SU-DHL-6 (cell line): ENCODE results near the gene EPC1.

Experiments
- EZH2phosphoT487 ChIP-seq: fragments of 200-600 bp; sonication (generic), shearing (Covaris generic); conservative IDR thresholded peaks from 2 replicates; pipeline ENCODE4 v1.6.1; 2018; ENCODE audit warnings: mild to moderate bottlenecking, antibody characterized with exemption, low read length, moderate library complexity, mixed read lengths
- TF ChIP-seq, protein P1 (sequence below): fragments of 200-600 bp; sonication (generic); IDR thresholded peaks from one replicate; pipeline ENCODE4 v1.5.1; 2017; ENCODE audit warnings: antibody characterized with exemption, mild to moderate bottlenecking, low read length, moderate library complexity; ENCODE audit not compliant: insufficient read depth, poor library complexity, severe bottlenecking

DNA sequence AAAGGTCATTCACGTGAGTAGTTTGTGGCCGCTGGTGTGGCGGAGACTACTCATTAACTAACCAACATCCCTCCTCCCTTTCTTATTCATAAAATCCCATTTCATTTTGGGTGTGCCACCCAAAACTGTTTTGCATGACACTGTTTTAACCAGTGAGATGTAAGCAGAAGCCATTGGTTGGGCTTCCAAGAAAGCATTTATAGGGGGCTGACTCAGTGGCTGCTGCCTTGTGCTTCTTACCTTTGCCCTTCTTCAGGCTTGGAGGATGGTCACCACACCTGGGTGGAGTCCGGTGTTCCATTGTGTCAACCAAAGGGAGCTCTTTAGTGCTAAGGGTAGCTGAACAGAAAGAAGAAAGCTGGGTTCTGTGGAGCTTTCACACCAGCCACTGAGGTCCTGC, 37.2 kb upstream of the EPC1 start:
- TF ChIP-seq, protein P1, sequence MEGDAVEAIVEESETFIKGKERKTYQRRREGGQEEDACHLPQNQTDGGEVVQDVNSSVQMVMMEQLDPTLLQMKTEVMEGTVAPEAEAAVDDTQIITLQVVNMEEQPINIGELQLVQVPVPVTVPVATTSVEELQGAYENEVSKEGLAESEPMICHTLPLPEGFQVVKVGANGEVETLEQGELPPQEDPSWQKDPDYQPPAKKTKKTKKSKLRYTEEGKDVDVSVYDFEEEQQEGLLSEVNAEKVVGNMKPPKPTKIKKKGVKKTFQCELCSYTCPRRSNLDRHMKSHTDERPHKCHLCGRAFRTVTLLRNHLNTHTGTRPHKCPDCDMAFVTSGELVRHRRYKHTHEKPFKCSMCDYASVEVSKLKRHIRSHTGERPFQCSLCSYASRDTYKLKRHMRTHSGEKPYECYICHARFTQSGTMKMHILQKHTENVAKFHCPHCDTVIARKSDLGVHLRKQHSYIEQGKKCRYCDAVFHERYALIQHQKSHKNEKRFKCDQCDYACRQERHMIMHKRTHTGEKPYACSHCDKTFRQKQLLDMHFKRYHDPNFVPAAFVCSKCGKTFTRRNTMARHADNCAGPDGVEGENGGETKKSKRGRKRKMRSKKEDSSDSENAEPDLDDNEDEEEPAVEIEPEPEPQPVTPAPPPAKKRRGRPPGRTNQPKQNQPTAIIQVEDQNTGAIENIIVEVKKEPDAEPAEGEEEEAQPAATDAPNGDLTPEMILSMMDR: no peak
- TF ChIP-seq EZH2phosphoT487: no peak
